Ectodermal cell (in vitro differentiated cells): ENCODE results near the gene BTN2A1. TPM values are rescaled to one million over a fixed set of nuclear protein-coding genes. Genes with fewer than 3 reads are reported as not detected.

Experiments
- H3K27ac ChIP-seq: 2 replicates; pipeline ENCODE4 v1.7.0; 2013; ENCODE audit warnings: mild to moderate bottlenecking, low read depth, low read length; ENCODE audit not compliant: insufficient read depth, poor library complexity, severe bottlenecking
- H3K27me3 ChIP-seq: 2 replicates; pipeline ENCODE4 v1.7.0; 2013; ENCODE audit warnings: mild to moderate bottlenecking, low read length; ENCODE audit not compliant: insufficient read depth, control insufficient read depth, poor library complexity, severe bottlenecking
- H3K36me3 ChIP-seq: one replicate; pipeline ENCODE4 v1.7.0; 2013; ENCODE audit warnings: low read length; ENCODE audit not compliant: control insufficient read depth, insufficient read depth
- H3K4me1 ChIP-seq: one replicate; pipeline ENCODE4 v1.7.0; 2013; ENCODE audit warnings: low read length; ENCODE audit not compliant: control insufficient read depth, insufficient read depth
- H3K4me3 ChIP-seq: 2 replicates; pipeline ENCODE4 v1.7.0; 2013; ENCODE audit warnings: low read depth, low read length, control low read depth; ENCODE audit not compliant: insufficient read depth
- H3K9me3 ChIP-seq: 2 replicates; pipeline ENCODE4 v1.7.0; 2013; ENCODE audit warnings: mild to moderate bottlenecking, low read length, moderate library complexity; ENCODE audit not compliant: control insufficient read depth
- WGBS, 2 experiments: methylation state at CpG; one replicate each; pipeline ENCODE4 v1.1.7; 2013; ENCODE audit warnings: missing lambda C conversion rate in 2 of 2; 5-methylcytosine and 5-hydroxymethylcytosine counted together
- polyA plus RNA-seq, 4 experiments: library from polyadenylated mRNA; stranded (reverse); fragments of 50-300 nt; gene quantifications; one replicate each; pipeline ENCODE4 v1.2.3, GENCODE V29; 2013

Gene BTN2A1
- polyA plus RNA-seq (2013, experiment 1 of 4): 16.6 TPM
- polyA plus RNA-seq (2013, experiment 2 of 4): 15.5 TPM
- 12.2 TPM for polyA plus RNA-seq (2013, experiment 3 of 4)
- 13.1 TPM for polyA plus RNA-seq (2013, experiment 4 of 4)

DNA sequence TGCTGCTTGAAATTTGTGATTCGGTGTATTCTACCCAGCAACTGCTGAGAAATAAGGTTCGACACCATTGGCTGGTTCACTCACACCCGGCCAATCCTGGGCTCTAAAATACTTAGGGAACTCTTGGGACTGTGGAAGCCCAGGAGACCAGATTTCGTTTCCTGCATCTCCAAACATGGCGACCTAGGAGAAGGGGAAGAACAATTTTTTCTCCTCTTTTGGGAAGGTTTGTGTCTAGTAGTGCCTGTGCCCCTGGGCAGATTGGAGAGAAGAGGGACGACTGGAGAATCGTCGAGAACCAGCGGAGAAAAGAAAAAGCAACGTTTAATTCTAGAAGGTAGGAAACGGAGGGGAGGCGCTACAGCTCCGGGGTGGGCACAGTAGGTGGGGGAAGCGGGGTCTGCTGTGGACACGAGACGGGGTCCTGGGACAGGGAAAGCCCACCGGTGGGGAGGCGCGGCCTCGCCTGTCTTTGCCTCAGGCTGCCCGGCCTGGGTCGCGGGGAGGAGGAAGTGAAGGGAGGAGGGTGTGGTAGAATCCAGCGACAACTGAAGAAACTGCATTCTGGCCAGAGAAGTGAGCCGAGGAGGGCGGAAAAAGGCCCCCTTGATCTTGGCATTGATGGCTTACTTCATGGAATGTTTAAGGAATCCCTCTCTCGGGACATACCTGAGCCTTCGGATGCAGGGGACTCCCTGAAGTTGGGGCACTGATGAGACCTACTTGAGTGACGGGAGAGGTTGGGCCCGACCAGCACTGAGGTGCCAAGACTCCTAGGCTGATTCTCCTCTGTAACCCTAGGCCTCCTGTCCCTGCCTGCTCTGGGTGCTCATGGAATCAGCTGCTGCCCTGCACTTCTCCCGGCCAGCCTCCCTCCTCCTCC, at the start of gene BTN2A1:
TSS of gene BTN2A1 (plus strand) at position 150 of the 883 bp plus-strand sequence. CDS start at position 832, 682 bp downstream.
- H3K4me1 ChIP-seq: no peaks in the 10 kb centered on the region
- H3K27ac ChIP-seq: peak within 1 kb of the TSS; percentile 52
- H3K36me3 ChIP-seq: peaks cover 3% of the 10 kb centered on the region
- WGBS, 2 experiments: 0 to 2% methylated on average over 30 to 31 of the region's 31 CpGs
- peak within 1 kb of the TSS; percentile 64 for H3K4me3 ChIP-seq
- no peaks in the 10 kb centered on the region for H3K27me3 ChIP-seq
- H3K9me3 ChIP-seq: no peaks in the 10 kb centered on the region

DNA sequence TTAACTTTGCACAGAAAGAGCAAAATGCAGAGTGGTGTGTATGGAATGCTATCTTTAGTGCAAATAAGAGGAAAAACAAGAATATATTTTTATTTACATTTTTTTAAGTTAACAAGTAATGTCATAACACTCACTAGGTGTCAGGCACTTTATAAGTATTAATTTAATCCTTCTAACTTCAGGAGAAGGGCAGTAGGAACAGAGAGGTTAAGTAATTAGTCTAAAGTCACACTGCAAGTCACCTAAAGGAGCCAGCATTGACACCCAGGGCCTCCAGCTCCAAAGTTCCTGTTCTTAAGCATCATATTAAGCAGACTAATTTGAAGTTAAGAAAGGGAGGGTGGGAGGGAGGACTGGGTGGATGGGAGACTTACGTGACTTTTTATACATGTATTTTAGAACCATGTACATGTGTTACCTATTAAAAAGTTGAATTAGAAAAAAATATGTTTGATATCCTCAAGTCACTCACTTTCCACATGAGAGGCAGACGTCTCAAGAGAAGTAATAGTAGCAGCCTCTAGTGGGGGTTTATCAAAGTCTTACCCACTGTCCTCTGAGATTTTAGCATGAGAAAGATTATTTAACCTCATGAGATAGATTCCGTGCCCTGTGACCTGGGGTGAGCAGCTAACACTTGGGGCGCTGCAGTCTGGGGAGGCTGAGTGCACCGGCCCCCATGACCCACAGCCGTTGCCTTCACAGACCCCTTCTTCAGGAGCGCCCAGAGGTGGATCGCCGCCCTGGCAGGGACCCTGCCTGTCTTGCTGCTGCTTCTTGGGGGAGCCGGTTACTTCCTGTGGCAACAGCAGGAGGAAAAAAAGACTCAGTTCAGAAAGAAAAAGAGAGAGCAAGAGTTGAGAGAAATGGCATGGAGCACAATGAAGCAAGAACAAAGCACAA, 48.7 kb upstream of the BTN2A1 start:
- H3K4me3 ChIP-seq: no peak overlapping the region
- no peaks in the 10 kb centered on the region for H3K4me1 ChIP-seq
- H3K36me3 ChIP-seq: no peaks in the 10 kb centered on the region
- no peaks in the 10 kb centered on the region for H3K9me3 ChIP-seq
- 79 to 83% methylated on average over 9 to 10 of the region's 10 CpGs for WGBS, 2 experiments
- no peaks in the 10 kb centered on the region for H3K27me3 ChIP-seq
- H3K27ac ChIP-seq: no peak overlapping the region

DNA sequence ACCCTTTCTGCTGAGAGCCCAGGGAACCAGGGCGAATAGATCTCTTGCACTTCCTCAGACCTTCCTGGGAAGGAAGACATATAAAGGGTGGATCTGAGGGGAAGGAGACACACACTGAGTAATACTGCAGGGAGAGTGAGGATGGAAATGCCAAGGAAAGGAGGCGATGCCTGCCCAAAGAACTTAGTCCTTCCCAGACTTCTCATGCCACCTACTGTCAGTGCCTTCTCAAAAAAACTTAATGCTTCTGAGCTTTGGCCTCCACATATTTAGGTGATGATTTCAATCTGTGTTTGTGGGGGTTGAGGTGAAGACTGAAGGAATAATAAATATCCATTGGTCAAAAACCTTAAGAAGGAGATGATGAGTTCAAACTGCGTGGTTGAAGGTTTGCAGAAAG, 46.0 kb upstream of the BTN2A1 start:
- Histone ChIP-seq H3K36me3 (no peaks in the 10 kb centered on the region), H3K4me1 (no peaks in the 10 kb centered on the region), H3K27me3 (no peaks in the 10 kb centered on the region), H3K9me3 (no peaks in the 10 kb centered on the region), H3K4me3 (no peak overlapping the region), H3K27ac (no peak overlapping the region)
- 86 to 91% methylated on average over 3 of the region's 3 CpGs for WGBS, 2 experiments

DNA sequence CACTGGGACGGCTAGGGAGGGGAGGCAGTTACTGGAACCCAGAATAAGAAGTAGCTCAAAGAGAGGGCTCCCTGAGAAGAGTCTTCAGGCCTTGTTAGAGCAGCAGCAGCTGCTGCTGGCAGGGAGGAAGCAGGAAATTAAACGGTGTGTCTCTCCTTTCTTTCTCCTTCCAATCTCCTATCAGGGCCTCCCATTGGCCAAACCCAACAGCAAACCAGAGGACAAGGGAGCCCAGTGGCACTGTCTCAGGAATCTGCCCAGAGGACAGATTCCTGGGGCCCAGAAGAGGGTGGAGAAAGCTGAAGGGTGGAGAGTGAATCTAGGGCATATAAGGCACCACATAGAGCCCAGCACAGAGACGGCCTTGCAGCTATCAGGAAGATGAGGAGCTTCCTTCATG, 45.5 kb upstream of the BTN2A1 start:
- no peaks in the 10 kb centered on the region for H3K9me3 ChIP-seq
- WGBS, 2 experiments: 63% methylated on average over 3 of the region's 3 CpGs

DNA sequence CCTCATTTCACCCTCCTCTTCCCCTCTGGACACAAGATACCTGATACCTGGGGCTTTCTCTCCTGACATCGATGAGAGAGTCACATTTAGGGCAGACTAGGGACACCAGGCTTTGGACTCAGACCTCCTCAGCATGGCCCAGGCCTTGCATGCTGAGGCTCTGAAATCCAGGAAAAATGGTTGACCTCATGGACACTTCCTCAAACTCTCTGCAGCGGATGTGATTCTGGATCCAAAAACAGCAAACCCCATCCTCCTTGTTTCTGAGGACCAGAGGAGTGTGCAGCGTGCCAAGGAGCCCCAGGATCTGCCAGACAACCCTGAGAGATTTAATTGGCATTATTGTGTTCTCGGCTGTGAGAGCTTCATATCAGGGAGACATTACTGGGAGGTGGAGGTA, 44.8 kb upstream of the BTN2A1 start:
- Histone ChIP-seq H3K4me3 (no peak overlapping the region), H3K27ac (no peak overlapping the region), H3K4me1 (no peaks in the 10 kb centered on the region), H3K36me3 (no peaks in the 10 kb centered on the region), H3K27me3 (no peaks in the 10 kb centered on the region), H3K9me3 (no peaks in the 10 kb centered on the region)
- whole genome bisulfite sequencing, 2 experiments: 94 to 95% methylated on average over 4 of the region's 4 CpGs

More for the DNA sequence above, 45.5 kb upstream of the BTN2A1 start:
- Histone ChIP-seq H3K36me3 (no peaks in the 10 kb centered on the region), H3K27me3 (no peaks in the 10 kb centered on the region), H3K4me3 (no peak overlapping the region), H3K27ac (no peak overlapping the region), H3K4me1 (no peaks in the 10 kb centered on the region)

DNA sequence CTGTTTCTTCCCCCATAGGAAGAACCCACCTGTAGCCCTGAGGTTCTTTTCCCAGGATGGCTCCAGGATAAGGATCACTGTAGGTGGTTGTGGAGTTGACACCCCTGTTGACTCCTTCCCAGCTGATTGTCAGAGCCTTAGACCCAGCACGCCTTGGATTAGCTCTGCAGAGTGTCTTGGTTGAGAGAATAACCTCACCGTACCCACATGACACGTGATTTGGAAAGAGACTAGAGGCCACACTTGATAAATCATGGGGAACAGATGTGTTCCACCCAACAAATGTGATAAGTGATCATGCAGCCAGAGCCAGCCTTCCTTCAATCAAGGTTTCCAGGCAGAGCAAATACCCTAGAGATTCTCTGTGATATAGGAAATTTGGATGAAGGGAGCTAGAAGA, 43.5 kb upstream of the BTN2A1 start:
- H3K36me3 ChIP-seq: no peaks in the 10 kb centered on the region
- WGBS, 2 experiments: 84 to 93% methylated on average over 3 of the region's 3 CpGs

DNA sequence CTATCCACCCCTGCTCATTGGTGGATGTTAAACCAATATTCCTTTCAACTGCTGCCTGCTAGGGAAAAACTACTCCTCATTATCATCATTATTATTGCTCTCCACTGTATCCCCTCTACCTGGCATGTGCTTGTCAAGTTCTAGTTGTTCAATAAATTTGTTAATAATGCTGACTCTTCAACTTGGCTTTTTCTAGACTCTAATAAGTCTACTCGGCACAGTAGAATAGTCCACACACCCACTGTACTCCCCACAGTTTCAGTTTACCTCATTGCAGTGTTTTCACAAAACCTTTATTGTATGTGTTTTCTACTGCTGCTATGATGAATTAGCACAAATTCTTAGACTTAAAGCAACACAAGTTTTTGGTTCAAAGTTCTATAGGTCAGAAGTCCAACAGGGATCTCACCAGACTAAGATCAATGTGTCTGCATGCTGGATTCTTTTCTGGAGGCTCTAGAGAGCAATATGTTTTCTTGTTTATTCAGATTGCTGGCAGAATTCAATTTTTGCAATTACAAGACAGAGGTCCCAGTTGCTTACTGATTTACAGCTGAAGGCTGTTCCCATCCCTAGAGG, 42.6 kb upstream of the BTN2A1 start:
- no peak overlapping the region for H3K27ac ChIP-seq
- H3K4me1 ChIP-seq: no peaks in the 10 kb centered on the region
- no peaks in the 10 kb centered on the region for H3K9me3 ChIP-seq
- H3K4me3 ChIP-seq: no peak overlapping the region
- H3K27me3 ChIP-seq: no peaks in the 10 kb centered on the region
- WGBS, 2 experiments: 93% methylated on average over 1 of the region's 1 CpG; no CpG with 5 or more reads in 1 of the 2 experiments
- H3K36me3 ChIP-seq: no peaks in the 10 kb centered on the region

More for the DNA sequence above, 43.5 kb upstream of the BTN2A1 start:
- Histone ChIP-seq H3K9me3 (no peaks in the 10 kb centered on the region), H3K4me3 (no peak overlapping the region), H3K27me3 (no peaks in the 10 kb centered on the region), H3K4me1 (no peaks in the 10 kb centered on the region), H3K27ac (no peak overlapping the region)

DNA sequence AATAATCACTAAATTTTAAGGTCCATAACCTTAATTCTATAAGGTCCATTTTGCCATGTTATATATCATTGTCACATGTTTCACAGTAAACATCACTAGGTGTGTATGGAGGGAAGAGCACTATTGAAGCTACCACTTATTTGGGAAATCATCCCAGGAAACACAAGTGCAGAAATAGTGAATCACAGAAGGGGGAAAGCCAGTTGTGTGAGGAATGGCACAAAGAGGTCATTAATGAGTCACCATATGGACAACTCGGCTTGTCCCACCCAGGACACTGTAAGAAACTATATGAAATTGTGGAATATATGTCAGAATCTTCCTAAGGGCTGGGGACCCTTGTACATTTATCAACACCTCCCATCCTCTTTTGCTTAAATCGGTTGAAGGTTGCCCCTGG, 42.0 kb upstream of the BTN2A1 start:
- WGBS, 2 experiments: 86 to 100% methylated on average over 2 of the region's 2 CpGs
- Histone ChIP-seq H3K4me3 (no peak overlapping the region), H3K4me1 (no peaks in the 10 kb centered on the region), H3K27me3 (no peaks in the 10 kb centered on the region), H3K9me3 (no peaks in the 10 kb centered on the region), H3K27ac (no peak overlapping the region), H3K36me3 (no peaks in the 10 kb centered on the region)

DNA sequence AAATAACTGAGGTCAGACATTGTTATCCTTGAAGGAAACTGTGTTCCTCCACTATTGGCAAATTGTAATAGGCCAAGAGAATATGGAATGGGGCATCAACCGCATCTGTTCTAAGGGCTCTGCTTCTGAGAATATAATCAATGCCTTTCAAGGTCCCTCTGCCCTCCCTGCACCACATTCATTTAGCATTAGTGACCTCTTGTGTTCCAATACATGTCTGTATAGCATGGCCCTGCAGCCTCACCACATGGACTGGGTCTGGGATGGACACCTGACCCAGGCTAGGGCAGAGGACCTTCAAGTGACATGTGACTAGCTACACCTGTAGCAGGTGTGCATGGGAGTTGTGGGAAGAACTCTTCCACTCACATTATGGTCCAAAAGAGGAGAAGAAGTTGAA, 41.5 kb upstream of the BTN2A1 start:
- Histone ChIP-seq H3K27ac (no peak overlapping the region), H3K27me3 (no peaks in the 10 kb centered on the region), H3K4me1 (no peaks in the 10 kb centered on the region), H3K36me3 (no peaks in the 10 kb centered on the region), H3K9me3 (no peaks in the 10 kb centered on the region), H3K4me3 (no peak overlapping the region)
- 94 to 100% methylated on average over 1 of the region's 1 CpG for WGBS, 2 experiments
